HG02840 (cell line): ENCODE results near the gene TMEM179.

Experiments
- ATAC-seq: cut with Tn5 transposase; IDR thresholded peaks from one replicate; pipeline ENCODE4 v1.9.1; 2021; ENCODE audit warnings: mild to moderate bottlenecking, moderate library complexity, moderate number of reproducible peaks; ENCODE audit not compliant: unreplicated experiment, low FRiP score

TMEM179 gene

GRCh38 chr14:104547998-104548700 lies 56.4 kb downstream of the TMEM179 start:
- no peak for ATAC-seq

GRCh38 chr14:104547310-104547997 lies 57.1 kb downstream of the TMEM179 start:
- ATAC-seq: no peak

GRCh38 chr14:104546591-104547309 lies 57.8 kb downstream of the TMEM179 start:
- ATAC-seq: no peak

GRCh38 chr14:104545942-104546501 lies 58.5 kb downstream of the TMEM179 start:
- ATAC-seq: no peak

- no peak for ATAC-seq
These were observed 59.2 kb downstream of the TMEM179 start for GRCh38 chr14:104545151-104545941.

GRCh38 chr14:104544362-104544961 lies 60.1 kb downstream of the TMEM179 start:
- no peak for ATAC-seq

- no peak for ATAC-seq
These were observed 61.4 kb downstream of the TMEM179 start for GRCh38 chr14:104542871-104543830.

GRCh38 chr14:104541905-104542465 lies 62.6 kb downstream of the TMEM179 start:
- no peak for ATAC-seq
